ENCODE results near the gene DCC.

The DCC gene

GRCh38 chr18:52339891-52340371 is at the start of gene DCC:
TSS of gene DCC (plus strand) at chr18:52340197. CDS start at chr18:52340788, 591 bp downstream.
- DNase-seq (ENCODE audit: low spot score), result no peak

GRCh38 chr18:52310651-52311050 is 29.3 kb upstream of the DCC start:
- no peak for DNase-seq (ENCODE audit: low spot score)

GRCh38 chr18:52311331-52311730 is 28.7 kb upstream of the DCC start:
- DNase-seq (ENCODE audit: low spot score), result no peak

GRCh38 chr18:52312346-52312745 is 27.7 kb upstream of the DCC start:
- DNase-seq (ENCODE audit: low spot score), result peak; percentile 3

GRCh38 chr18:52313213-52313612 is 26.8 kb upstream of the DCC start:
- no peak for DNase-seq (ENCODE audit: low spot score)

- no peak for DNase-seq (ENCODE audit: low spot score)
Observed at GRCh38 chr18:52319424-52319983, 20.5 kb upstream of the DCC start.

- DNase-seq (ENCODE audit: low spot score), result no peak
Observed at GRCh38 chr18:52322307-52322706, 17.7 kb upstream of the DCC start.

GRCh38 chr18:52323802-52324201 is 16.2 kb upstream of the DCC start:
- no peak for DNase-seq (ENCODE audit: low spot score)

GRCh38 chr18:52325997-52326396 is 14.0 kb upstream of the DCC start:
- no peak for DNase-seq (ENCODE audit: low spot score)

- DNase-seq (ENCODE audit: low spot score), result no peak
Observed at GRCh38 chr18:52333860-52334259, 6.1 kb upstream of the DCC start.

- DNase-seq (ENCODE audit: low spot score), result no peak
Observed at GRCh38 chr18:52334307-52334706, 5.7 kb upstream of the DCC start.

- no peak for DNase-seq (ENCODE audit: low spot score)
Observed at GRCh38 chr18:52334896-52335295, 5.1 kb upstream of the DCC start.

- no peak for DNase-seq (ENCODE audit: low spot score)
Observed at GRCh38 chr18:52337276-52337675, 2.7 kb upstream of the DCC start.

- DNase-seq (ENCODE audit: low spot score), result no peak
Observed at GRCh38 chr18:52340406-52341102, 557 bp downstream of the DCC start.

- no peak for DNase-seq (ENCODE audit: low spot score)
Observed at GRCh38 chr18:52341103-52341432, 1.1 kb downstream of the DCC start.

- DNase-seq (ENCODE audit: low spot score), result no peak
Observed at GRCh38 chr18:52341608-52342381, 1.8 kb downstream of the DCC start.

GRCh38 chr18:52342456-52342855 is 2.5 kb downstream of the DCC start:
- no peak for DNase-seq (ENCODE audit: low spot score)

- DNase-seq (ENCODE audit: low spot score), result no peak
Observed at GRCh38 chr18:52343138-52343537, 3.1 kb downstream of the DCC start.

GRCh38 chr18:52343731-52344340 is 3.8 kb downstream of the DCC start:
- no peak for DNase-seq (ENCODE audit: low spot score)

- DNase-seq (ENCODE audit: low spot score), result no peak
Observed at GRCh38 chr18:52344881-52345280, 4.9 kb downstream of the DCC start.

GRCh38 chr18:52345428-52345827 is 5.4 kb downstream of the DCC start:
- no peak for DNase-seq (ENCODE audit: low spot score)

GRCh38 chr18:52348209-52348608 is 8.2 kb downstream of the DCC start:
- DNase-seq (ENCODE audit: low spot score), result peak; percentile 4

GRCh38 chr18:52349498-52349897 is 9.5 kb downstream of the DCC start:
- DNase-seq (ENCODE audit: low spot score), result no peak

Data from LoVo (cell line).